ENCODE measurements around the gene DEFB132.

- TF ChIP-seq CTCF (IDR thresholded peaks at IDR 0.05; ENCODE audit: low read length) (no peak), EZH2 (IDR thresholded peaks at IDR 0.05; ENCODE audit: borderline replicate concordance, low read length) (no peak)
These were observed 41.7 kb upstream of the DEFB132 start for GRCh38 chr20:215796-216195.
